ENCODE measurements around the gene CIC.
A peak's percentile ranks its signal among the peaks of the same experiment; 100 is the strongest.

CIC gene

DNA sequence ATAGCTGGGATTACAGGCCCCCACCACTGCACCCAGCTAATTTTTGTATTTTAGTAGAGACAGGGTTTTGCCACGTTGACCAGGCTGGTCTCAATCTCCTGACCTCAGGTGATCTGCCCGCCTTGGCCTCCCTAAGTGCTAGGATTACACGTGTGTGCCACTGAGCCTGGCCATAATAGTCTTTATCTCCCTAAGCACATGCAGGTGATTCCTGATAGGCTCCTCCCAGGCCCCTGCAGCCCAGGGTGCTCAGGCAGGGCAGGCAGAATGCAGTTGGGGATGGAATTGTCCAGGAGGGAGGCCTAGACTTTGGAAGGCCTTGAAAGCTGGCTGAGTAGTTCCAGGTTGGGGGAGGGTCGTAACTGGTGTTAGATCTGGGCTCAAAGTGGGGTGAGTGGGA is 40.4 kb upstream of the CIC start:
- TF ChIP-seq, protein P1, sequence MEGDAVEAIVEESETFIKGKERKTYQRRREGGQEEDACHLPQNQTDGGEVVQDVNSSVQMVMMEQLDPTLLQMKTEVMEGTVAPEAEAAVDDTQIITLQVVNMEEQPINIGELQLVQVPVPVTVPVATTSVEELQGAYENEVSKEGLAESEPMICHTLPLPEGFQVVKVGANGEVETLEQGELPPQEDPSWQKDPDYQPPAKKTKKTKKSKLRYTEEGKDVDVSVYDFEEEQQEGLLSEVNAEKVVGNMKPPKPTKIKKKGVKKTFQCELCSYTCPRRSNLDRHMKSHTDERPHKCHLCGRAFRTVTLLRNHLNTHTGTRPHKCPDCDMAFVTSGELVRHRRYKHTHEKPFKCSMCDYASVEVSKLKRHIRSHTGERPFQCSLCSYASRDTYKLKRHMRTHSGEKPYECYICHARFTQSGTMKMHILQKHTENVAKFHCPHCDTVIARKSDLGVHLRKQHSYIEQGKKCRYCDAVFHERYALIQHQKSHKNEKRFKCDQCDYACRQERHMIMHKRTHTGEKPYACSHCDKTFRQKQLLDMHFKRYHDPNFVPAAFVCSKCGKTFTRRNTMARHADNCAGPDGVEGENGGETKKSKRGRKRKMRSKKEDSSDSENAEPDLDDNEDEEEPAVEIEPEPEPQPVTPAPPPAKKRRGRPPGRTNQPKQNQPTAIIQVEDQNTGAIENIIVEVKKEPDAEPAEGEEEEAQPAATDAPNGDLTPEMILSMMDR (conservative IDR thresholded peaks at IDR 0.05; ENCODE audit: control insufficient read depth, insufficient read depth, low read depth, low read length), result no peak
- H3K4me3 ChIP-seq (ENCODE audit: control insufficient read depth, low read depth, low read length), result no peak overlapping the region
- no peak for DNase-seq (ENCODE audit: low read depth)

DNA sequence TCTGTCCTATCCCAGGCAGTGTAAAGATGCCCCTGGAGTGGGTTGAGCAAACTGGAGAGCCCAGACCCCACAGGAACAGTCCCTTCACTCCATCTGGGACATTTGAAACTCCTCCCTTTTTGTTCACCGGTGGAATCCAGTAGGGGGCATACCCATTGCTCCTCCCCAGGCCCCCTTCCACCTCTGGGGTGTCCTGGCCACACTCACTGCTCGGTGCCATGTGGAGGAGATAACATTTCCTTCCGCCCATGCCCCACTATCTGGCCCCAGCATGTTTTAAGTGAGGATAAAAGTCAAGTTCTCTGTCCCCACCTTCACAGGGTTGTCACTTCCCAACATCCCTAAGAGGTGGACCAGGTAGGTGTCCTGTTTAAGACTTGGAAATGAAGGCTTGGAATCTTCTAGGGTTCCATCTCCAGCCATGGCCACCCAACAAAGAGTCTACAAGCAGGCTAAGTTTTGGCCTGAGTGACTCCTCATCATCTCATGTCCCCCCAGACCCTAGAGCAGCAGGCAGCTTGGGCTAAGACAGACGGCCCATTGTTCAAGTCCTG is 39.7 kb upstream of the CIC start:
- no peak for DNase-seq (ENCODE audit: low read depth)
- TF ChIP-seq, protein P1 (conservative IDR thresholded peaks at IDR 0.05; ENCODE audit: control insufficient read depth, insufficient read depth, low read depth, low read length), result no peak
- no peak overlapping the region for H3K4me3 ChIP-seq (ENCODE audit: control insufficient read depth, low read depth, low read length)

DNA sequence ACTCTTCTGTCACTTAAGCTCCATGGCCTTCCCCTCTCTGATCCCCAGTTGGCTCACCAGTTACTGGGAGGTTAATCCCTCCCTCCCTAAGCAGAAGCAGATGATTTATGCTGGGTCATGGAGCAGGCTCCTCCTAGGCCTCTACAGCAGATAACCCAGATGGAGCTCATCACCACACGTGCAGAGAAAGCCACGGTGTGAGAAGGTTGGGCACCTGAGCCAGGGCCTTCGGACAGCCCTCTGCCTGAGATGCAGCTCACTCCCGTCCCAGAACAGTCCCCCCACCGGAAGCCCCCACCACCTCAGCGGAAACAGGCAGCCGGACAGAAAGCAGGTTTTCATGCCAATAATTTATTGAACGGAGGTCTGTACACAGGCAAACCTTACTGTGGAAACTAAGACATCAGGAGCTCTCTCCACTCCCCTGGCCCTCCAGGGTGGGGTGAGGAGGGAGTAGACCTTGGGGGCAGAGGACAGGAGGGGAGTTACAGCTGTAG is 39.1 kb upstream of the CIC start:
- H3K4me3 ChIP-seq (ENCODE audit: control insufficient read depth, low read depth, low read length), result no peak overlapping the region
- TF ChIP-seq, protein P1 (conservative IDR thresholded peaks at IDR 0.05; ENCODE audit: control insufficient read depth, insufficient read depth, low read depth, low read length), result no peak
- DNase-seq (ENCODE audit: low read depth), result peak; percentile 67

DNA sequence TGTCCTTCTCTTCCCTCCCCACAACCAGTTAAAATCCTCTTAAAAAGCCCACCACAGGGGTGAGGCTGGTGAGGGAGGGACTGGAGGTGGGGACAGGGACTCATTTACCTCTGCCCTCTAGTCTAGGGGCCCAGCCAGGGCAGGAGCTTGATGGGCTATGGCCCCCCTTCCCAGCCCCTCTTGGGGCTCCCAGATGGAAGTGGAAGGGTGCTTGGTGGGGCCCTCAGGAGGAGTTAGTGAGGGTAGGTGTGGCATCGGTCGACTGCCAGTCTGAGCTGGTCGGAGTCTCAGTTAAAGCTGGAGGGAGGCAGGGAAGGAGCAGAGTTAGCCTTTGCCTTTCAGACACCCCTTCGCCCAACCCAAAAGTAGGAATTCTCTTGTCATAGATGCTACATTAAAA is 38.5 kb upstream of the CIC start:
- no peak for DNase-seq (ENCODE audit: low read depth)
- TF ChIP-seq, protein P1 (conservative IDR thresholded peaks at IDR 0.05; ENCODE audit: control insufficient read depth, insufficient read depth, low read depth, low read length), result no peak
- no peak overlapping the region for H3K4me3 ChIP-seq (ENCODE audit: control insufficient read depth, low read depth, low read length)

DNA sequence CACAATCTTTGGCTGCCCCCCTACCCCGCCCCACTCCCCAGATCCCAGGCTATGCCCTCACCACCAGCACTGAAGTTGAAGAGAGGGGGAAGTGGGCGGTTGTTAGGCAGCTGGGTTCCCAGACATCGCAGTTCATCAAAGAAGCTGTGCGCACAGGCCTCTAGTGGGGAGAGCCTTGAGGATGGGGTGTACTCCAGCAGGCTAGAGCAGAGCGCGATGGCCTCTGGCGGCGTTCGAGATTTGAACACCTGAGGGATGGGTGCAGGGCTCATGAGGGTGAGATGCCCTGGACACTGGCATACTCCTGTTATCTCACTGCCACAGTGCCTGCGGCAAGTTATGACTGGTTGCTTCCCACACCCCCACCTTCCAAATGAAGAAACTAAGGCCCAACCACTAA is 36.6 kb upstream of the CIC start:
- no peak overlapping the region for H3K4me3 ChIP-seq (ENCODE audit: control insufficient read depth, low read depth, low read length)
- no peak for DNase-seq (ENCODE audit: low read depth)
- TF ChIP-seq, protein P1 (conservative IDR thresholded peaks at IDR 0.05; ENCODE audit: control insufficient read depth, insufficient read depth, low read depth, low read length), result no peak

DNA sequence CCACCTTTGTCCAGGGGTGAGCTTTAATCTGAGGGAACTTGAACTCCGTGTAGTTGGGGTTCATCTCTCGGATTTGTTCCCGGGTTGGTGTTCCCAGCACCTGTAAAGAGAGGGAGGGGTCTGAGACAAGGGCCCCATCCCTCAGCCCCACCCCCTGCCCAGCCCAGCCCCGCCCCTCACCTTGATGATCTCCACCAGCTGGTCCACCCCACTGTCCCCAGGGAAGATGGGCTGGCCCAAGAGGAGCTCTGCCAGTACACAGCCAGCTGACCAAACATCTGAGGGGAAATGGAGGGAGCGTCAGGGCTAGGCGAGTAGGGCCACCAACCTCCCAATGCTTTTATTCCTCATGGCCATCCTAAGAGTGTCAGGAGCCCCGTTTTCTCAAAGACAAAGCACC is 35.9 kb upstream of the CIC start:
- no peak for DNase-seq (ENCODE audit: low read depth)
- H3K4me3 ChIP-seq (ENCODE audit: control insufficient read depth, low read depth, low read length), result no peak overlapping the region
- TF ChIP-seq, protein P1 (conservative IDR thresholded peaks at IDR 0.05; ENCODE audit: control insufficient read depth, insufficient read depth, low read depth, low read length), result no peak

All from fibroblast of mammary gland (primary cell).